Caco-2 (cell line): Measurements from ENCODE around the gene RTF1. TPM values are rescaled to one million over a fixed set of nuclear protein-coding genes. Genes with fewer than 3 reads are reported as not detected.

Experiments used
- BruUV-seq: library from RNA; stranded (reverse); fragments of 400-500 nt; replicated peaks from 2 replicates; lab custom pipeline; 2021; lab: Mats Ljungman, UMichigan
- CTCF ChIA-PET: fragments of 300-600 bp; sonication (Branson Sonifier 250); formaldehyde crosslinking; loops from one replicate; lab custom pipeline; 2022; ENCODE audit warnings: antibody characterized with exemption; lab: Charles Lee
- POLR2A ChIA-PET: fragments of 300-600 bp; sonication (Branson Sonifier 250); formaldehyde crosslinking; loops from one replicate; lab custom pipeline; 2022; ENCODE audit warnings: antibody characterized with exemption; lab: Charles Lee
- DNase-seq, 2 experiments: peaks; one replicate each; pipeline versions ENCODE4 v3.0.0 to v3.0.0-alpha.2; 2020 to 2022
- H3K27me3 ChIP-seq: replicated peaks from 2 replicates; pipeline ENCODE4 v1.6.0; 2011; ENCODE audit warnings: low read length; ENCODE audit not compliant: control insufficient read depth, insufficient read depth
- H3K36me3 ChIP-seq: 2 replicates; pipeline ENCODE4 v1.5.1; 2011; ENCODE audit warnings: low read length; ENCODE audit not compliant: control insufficient read depth, insufficient read depth
- H3K4me1 ChIP-seq: fragments of 250-450 bp; sonication (Bioruptor Pico); 2 replicates; pipeline ENCODE4 v1.5.1; 2020; ENCODE audit warnings: mild to moderate bottlenecking
- H3K4me3 ChIP-seq: 2 replicates; pipeline ENCODE4 v1.5.1; 2011; ENCODE audit warnings: low read depth, mild to moderate bottlenecking, control low read depth, low read length
- H3K9me3 ChIP-seq: fragments of 250-450 bp; sonication (Bioruptor Pico); 2 replicates; pipeline ENCODE4 v1.5.1; 2020; ENCODE audit warnings: mild to moderate bottlenecking, moderate library complexity
- H3K27ac Mint-ChIP-seq: one replicate; pipeline ENCODE4 v1.8.0; 2022; ENCODE audit warnings: mixed read lengths; ENCODE audit not compliant: unreplicated experiment
- H3K27me3 Mint-ChIP-seq: one replicate; pipeline ENCODE4 v1.8.0; 2022; ENCODE audit warnings: mixed read lengths; ENCODE audit not compliant: insufficient read depth, unreplicated experiment
- H3K36me3 Mint-ChIP-seq: one replicate; pipeline ENCODE4 v1.8.0; 2022; ENCODE audit warnings: mild to moderate bottlenecking, mixed read lengths; ENCODE audit not compliant: insufficient read depth, unreplicated experiment
- H3K4me1 Mint-ChIP-seq: one replicate; pipeline ENCODE4 v1.8.0; 2022; ENCODE audit warnings: low read depth, mixed read lengths; ENCODE audit not compliant: unreplicated experiment
- H3K4me3 Mint-ChIP-seq: one replicate; pipeline ENCODE4 v1.8.0; 2022; ENCODE audit warnings: mild to moderate bottlenecking, moderate library complexity, mixed read lengths; ENCODE audit not compliant: unreplicated experiment
- H3K9me3 Mint-ChIP-seq: one replicate; pipeline ENCODE4 v1.8.0; 2022; ENCODE audit warnings: mixed read lengths; ENCODE audit not compliant: unreplicated experiment
- CTCF ChIP-seq, 2 experiments: fragments of 200-600 bp in 1 of 2; IDR thresholded peaks; 1 replicate in 1 of 2; 2 replicates in 1 of 2; pipeline versions ENCODE4 v1.5.1 to v1.8.0; 2011 to 2022; ENCODE audit warnings: antibody characterized with exemption in 1 of 2, control low read depth in 1 of 2, inconsistent platforms in 1 of 2, low read depth in 1 of 2, low read length in 1 of 2, mild to moderate bottlenecking in 1 of 2, moderate library complexity in 1 of 2; ENCODE audit not compliant: insufficient read depth in 1 of 2, severe bottlenecking in 1 of 2, unreplicated experiment in 1 of 2
- intact Hi-C: fragments of 100-400 bp; cut with micrococcal nuclease; formaldehyde crosslinking; loops from one replicate; pipeline ENCODE4 v1.10.0; 2022; ENCODE audit not compliant: unreplicated experiment
- total RNA-seq: library from RNA; stranded (reverse); gene quantifications from 2 replicates; pipeline ENCODE4 v1.2.3, GENCODE V29; 2022

The RTF1 gene
- total RNA-seq, 1 experiment from 2014 or later = 40.8 TPM

GRCh38 chr15:41443275-41443674, 26.4 kb downstream of the RTF1 start:
- POLR2A ChIA-PET = interaction anchor here (0.6 kb wide), 1 partner anchor 62 kb away, joined by 5 read pairs; no protein-coding TSS in a partner anchor
- Mint-ChIP-seq H3K9me3 (no peaks in the 10 kb centered on the region), H3K4me1 (no peaks in the 10 kb centered on the region), H3K36me3 (peaks cover 53% of the 10 kb centered on the region), H3K27ac (no peak overlapping the region), H3K4me3 (no peak overlapping the region), H3K27me3 (no peaks in the 10 kb centered on the region)
- intact Hi-C loops = no loop called here
- Histone ChIP-seq H3K27me3 (no peaks in the 10 kb centered on the region), H3K4me1 (no peaks in the 10 kb centered on the region), H3K4me3 (no peak overlapping the region), H3K36me3 (no peaks in the 10 kb centered on the region), H3K9me3 (no peaks in the 10 kb centered on the region)
- BruUV-seq = no TSS peak
- CTCF ChIA-PET = interaction anchor here (1.0 kb wide), 1 partner anchor 23 kb away, joined by 3 read pairs; no protein-coding TSS in a partner anchor
- no peak for DNase-seq
- no peak for TF ChIP-seq CTCF (IDR thresholded peaks at IDR 0.05; ENCODE audit: insufficient read depth in 1 of 2, low read depth in 1 of 2, low read length in 1 of 2, severe bottlenecking in 1 of 2, unreplicated experiment in 1 of 2)

GRCh38 chr15:41445399-41445798, 28.5 kb downstream of the RTF1 start:
- intact Hi-C loops = no loop called here
- no peaks in the 10 kb centered on the region for H3K4me1 ChIP-seq
- H3K4me3 ChIP-seq = no peak overlapping the region
- no peaks in the 10 kb centered on the region for H3K36me3 ChIP-seq
- H3K27me3 ChIP-seq = no peaks in the 10 kb centered on the region
- CTCF ChIA-PET = no interaction called here
- BruUV-seq = no TSS peak
- no peak overlapping the region for H3K27ac Mint-ChIP-seq
- no peaks in the 10 kb centered on the region for H3K27me3 Mint-ChIP-seq
- no peak overlapping the region for H3K4me3 Mint-ChIP-seq
- no peaks in the 10 kb centered on the region for H3K9me3 Mint-ChIP-seq
- H3K4me1 Mint-ChIP-seq = no peaks in the 10 kb centered on the region
- no peak for TF ChIP-seq CTCF (IDR thresholded peaks at IDR 0.05; ENCODE audit: insufficient read depth in 1 of 2, low read depth in 1 of 2, low read length in 1 of 2, severe bottlenecking in 1 of 2, unreplicated experiment in 1 of 2)
- POLR2A ChIA-PET = no interaction called here
- no peak for DNase-seq
- peaks cover 42% of the 10 kb centered on the region for H3K36me3 Mint-ChIP-seq
- H3K9me3 ChIP-seq = no peaks in the 10 kb centered on the region

- ChIA-PET POLR2A (no interaction called here), CTCF (no interaction called here)
- Mint-ChIP-seq H3K9me3 (no peaks in the 10 kb centered on the region), H3K27me3 (no peaks in the 10 kb centered on the region), H3K4me3 (no peak overlapping the region), H3K27ac (no peak overlapping the region), H3K4me1 (no peaks in the 10 kb centered on the region), H3K36me3 (peaks cover 50% of the 10 kb centered on the region)
- Histone ChIP-seq H3K4me1 (no peaks in the 10 kb centered on the region), H3K27me3 (no peaks in the 10 kb centered on the region), H3K9me3 (no peaks in the 10 kb centered on the region), H3K4me3 (no peak overlapping the region), H3K36me3 (no peaks in the 10 kb centered on the region)
- no peak for TF ChIP-seq CTCF (IDR thresholded peaks at IDR 0.05; ENCODE audit: insufficient read depth in 1 of 2, low read depth in 1 of 2, low read length in 1 of 2, severe bottlenecking in 1 of 2, unreplicated experiment in 1 of 2)
- intact Hi-C loops = no loop called here
- no TSS peak for BruUV-seq
- no peak for DNase-seq
These were observed 45.3 kb downstream of the RTF1 start for GRCh38 chr15:41462084-41462795.
